Adrenal gland (tissue), 12 donors: ENCODE measurements around the gene KLHL14. TPM values are rescaled to one million over a fixed set of nuclear protein-coding genes. Genes with fewer than 3 reads are reported as not detected.

Experiments used
- DNase-seq, 7 donors: peaks; one replicate each; pipeline ENCODE4 v3.0.0-alpha.2; 2019 to 2020
- H3K27ac ChIP-seq, 5 donors: fragments of 200-600 bp; sonication (generic) in 4 of 5; 1 replicate in 3 of 5; 2 replicates in 2 of 5; pipeline versions ENCODE4 v1.5.1 to v1.8.0; 2016 to 2020; ENCODE audit warnings: mild to moderate bottlenecking in 1 of 5
- H3K27me3 ChIP-seq: fragments of 200-600 bp; 2 replicates; pipeline ENCODE4 v1.8.0; 2021
- H3K36me3 ChIP-seq, 2 donors: fragments of 200-600 bp; replicated peaks in 1 of 2; 1 replicate in 1 of 2; 2 replicates in 1 of 2; pipeline versions ENCODE4 v1.5.1 to v1.8.0; 2018 to 2022
- H3K4me1 ChIP-seq, 2 donors: fragments of 200-600 bp; replicated peaks in 1 of 2; 1 replicate in 1 of 2; 2 replicates in 1 of 2; pipeline versions ENCODE4 v1.5.1 to v1.8.0; 2018 to 2021
- H3K4me3 ChIP-seq, 4 donors: fragments of 200-600 bp; sonication (generic) in 3 of 4; one replicate each; pipeline ENCODE4 v1.5.1; 2016 to 2018
- H3K9me3 ChIP-seq, 3 donors: fragments of 200-600 bp; sonication (generic) in 1 of 3; replicated peaks in 1 of 3; 1 replicate in 2 of 3; 2 replicates in 1 of 3; pipeline versions ENCODE4 v1.5.1 to v1.8.0; 2016 to 2021
- CTCF ChIP-seq, 6 experiments: fragments of 450-650 bp in 4 of 6; fragments of 200-600 bp in 2 of 6; sonication (generic) in 1 of 6; IDR thresholded peaks; 1 replicate in 5 of 6; 2 replicates in 1 of 6; pipeline versions ENCODE4 v1.5.1 to v1.8.0; 2016 to 2021; ENCODE audit warnings: antibody characterized with exemption in 6 of 6, mild to moderate bottlenecking in 2 of 6, moderate library complexity in 1 of 6
- POLR2A ChIP-seq, 2 donors: fragments of 450-650 bp; IDR thresholded peaks; one replicate each; pipeline ENCODE4 v1.6.1; 2017; ENCODE audit warnings: antibody characterized with exemption in 2 of 2, mild to moderate bottlenecking in 2 of 2, moderate library complexity in 1 of 2
- WGBS, 4 donors: extraction: QIAGEN DNeasy Blood & Tissue Kit in 2 of 4; methylation state at CpG; one replicate each; pipeline versions ENCODE4 v1.1.5 to v1.1.7; 2013 to 2017; 5-methylcytosine and 5-hydroxymethylcytosine counted together
- intact Hi-C, 2 donors: fragments of 100-400 bp; cut with DNase I; formaldehyde crosslinking; loops; one replicate each; pipeline versions ENCODE4 v1.14.1 to v1.15.0; 2022 to 2023
- polyA plus RNA-seq, 3 donors: library from polyadenylated mRNA; stranded (reverse); fragments of 200-250 nt in 2 of 3; fragments of 350-450 nt in 1 of 3; fragmentation: Illumina TruSeq in 1 of 3; extraction: RNeasy Lipid Tissue Mini Kit (QIAGEN cat#74804) in 1 of 3; gene quantifications; one replicate each; pipeline ENCODE4 v1.2.3, GENCODE V29; 2013 to 2014
- total RNA-seq, 9 donors: library from RNA; depleted of rRNA in 4 of 9; stranded (reverse); fragments of >200 nt in 4 of 9; fragments of 120-200 nt in 1 of 9; fragmentation: NEBNext Ultra II Directional in 1 of 9; extraction: Animal tissue kit (Norgen Biotek cat#: 25700) in 1 of 9; gene quantifications; one replicate each; pipeline versions ENCODE4 v1.1.0 to v1.2.4, GENCODE V29; 2013 to 2023
- donor health status: healthy with polysubstance abuse.
- donor health status: Bipolar disorder and iron deficiency.
- donor health status: DM: yes; HTN: yes; CAD: no.
- donor health status: DM: no; HTN: no; CAD: no.
- donor health status: DM: no; HTN: no; CAD: no.
- donor health status: DM: yes; HTN: yes; CAD: no.

KLHL14 gene
- total and polyA plus RNA-seq, 12 donors: 0.10 to 4.5 (median 0.32) TPM; not detected in 3

- Histone ChIP-seq H3K9me3 (no peaks in the 10 kb centered on the region), H3K4me1 (no peaks in the 10 kb centered on the region), H3K27ac (no peak overlapping the region), H3K4me3 (no peak overlapping the region), H3K36me3 (no peaks in the 10 kb centered on the region), H3K27me3 (no peaks in the 10 kb centered on the region)
- intact Hi-C loops: no loop called here
- no peak for DNase-seq
- TF ChIP-seq POLR2A (IDR thresholded peaks at IDR 0.05) (no peak), CTCF (IDR thresholded peaks at IDR 0.05) (no peak)
- WGBS, 4 donors: 29 to 37% (median 31%) methylated on average over 2 of the region's 2 CpGs
Observed at GRCh38 chr18:32674491-32674890, 98.3 kb downstream of the KLHL14 start.

GRCh38 chr18:32672398-32672797 is 100.4 kb downstream of the KLHL14 start:
- intact Hi-C loops: no loop called here
- TF ChIP-seq POLR2A (IDR thresholded peaks at IDR 0.05) (no peak), CTCF (IDR thresholded peaks at IDR 0.05) (no peak)

GRCh38 chr18:32670727-32671126 is 102.1 kb downstream of the KLHL14 start:
- TF ChIP-seq POLR2A (IDR thresholded peaks at IDR 0.05) (no peak), CTCF (IDR thresholded peaks at IDR 0.05) (no peak)
- Histone ChIP-seq H3K27ac (no peak overlapping the region), H3K27me3 (no peaks in the 10 kb centered on the region), H3K9me3 (no peaks in the 10 kb centered on the region), H3K36me3 (no peaks in the 10 kb centered on the region), H3K4me1 (no peaks in the 10 kb centered on the region), H3K4me3 (no peak overlapping the region)
- no peak for DNase-seq
- intact Hi-C loops: no loop called here

More at GRCh38 chr18:32672398-32672797, 100.4 kb downstream of the KLHL14 start:
- Histone ChIP-seq H3K9me3 (no peaks in the 10 kb centered on the region), H3K4me1 (no peaks in the 10 kb centered on the region), H3K27ac (no peak overlapping the region), H3K4me3 (no peak overlapping the region), H3K36me3 (no peaks in the 10 kb centered on the region), H3K27me3 (no peaks in the 10 kb centered on the region)
- DNase-seq: no peak
- 33 to 69% (median 46%) methylated on average over 1 of the region's 1 CpG for WGBS, 4 donors

- intact Hi-C loops: no loop called here
- 69 to 78% (median 72%) methylated on average over 4 to 5 of the region's 5 CpGs for WGBS, 4 donors
- no peak for DNase-seq
- no peak for TF ChIP-seq POLR2A (IDR thresholded peaks at IDR 0.05)
- TF ChIP-seq CTCF (IDR thresholded peaks at IDR 0.05): no peak
- Histone ChIP-seq H3K4me3 (no peak overlapping the region), H3K36me3 (no peaks in the 10 kb centered on the region), H3K9me3 (no peaks in the 10 kb centered on the region), H3K27me3 (no peaks in the 10 kb centered on the region), H3K27ac (no peak overlapping the region), H3K4me1 (no peaks in the 10 kb centered on the region)
Observed at GRCh38 chr18:32669549-32670165, 103.2 kb downstream of the KLHL14 start.
